Central memory CD4-positive, alpha-beta T cell (primary cell): ENCODE data around the gene PDCD6IP.
"Not testable (repeated sequence)": the region's sequence is repeated elsewhere in the genome, so short reads cannot be mapped to it uniquely, and the experiment has no call there.

Experiments
- DNase-seq: peaks from one replicate; pipeline ENCODE4 v3.0.0; 2022
- total RNA-seq, 3 experiments: gene quantifications; one replicate each; lab custom pipeline; 2026; lab: John Stamatoyannopoulos, UW

The PDCD6IP gene
- 126 to 200 (median 172) reads per million in 3 experiments for total RNA-seq

- DNase-seq, result peak; percentile 86
Observed at GRCh38 chr3:33798418-33799201, at the start of gene PDCD6IP. PDCD6IP (plus strand) TSS chr3:33798630; CDS start chr3:33798729, 99 bp downstream.

- no peak for DNase-seq
Observed at GRCh38 chr3:33749546-33750210, 48.8 kb upstream of the PDCD6IP start.

- no peak for DNase-seq
Observed at GRCh38 chr3:33750211-33750548, 48.2 kb upstream of the PDCD6IP start.

- DNase-seq, result no peak
Observed at GRCh38 chr3:33751336-33751735, 47.1 kb upstream of the PDCD6IP start.

- not testable (repeated sequence) for DNase-seq
Observed at GRCh38 chr3:33754391-33754790, 44.0 kb upstream of the PDCD6IP start.

- DNase-seq, result no peak
Observed at GRCh38 chr3:33758281-33758680, 40.1 kb upstream of the PDCD6IP start.

- DNase-seq, result no peak
Observed at GRCh38 chr3:33758864-33759263, 39.6 kb upstream of the PDCD6IP start.

GRCh38 chr3:33768578-33769330, 29.7 kb upstream of the PDCD6IP start:
- no peak for DNase-seq

- no peak for DNase-seq
Observed at GRCh38 chr3:33773637-33774036, 24.8 kb upstream of the PDCD6IP start.

GRCh38 chr3:33775363-33775762, 23.1 kb upstream of the PDCD6IP start:
- no peak for DNase-seq

GRCh38 chr3:33777996-33778395, 20.4 kb upstream of the PDCD6IP start:
- no peak for DNase-seq

GRCh38 chr3:33779751-33780150, 18.7 kb upstream of the PDCD6IP start:
- no peak for DNase-seq

- not testable (repeated sequence) for DNase-seq
Observed at GRCh38 chr3:33781413-33781812, 17.0 kb upstream of the PDCD6IP start.

GRCh38 chr3:33786565-33787327, 11.7 kb upstream of the PDCD6IP start:
- DNase-seq, result no peak

GRCh38 chr3:33787328-33788009, 11.0 kb upstream of the PDCD6IP start:
- DNase-seq, result peak; percentile 48

GRCh38 chr3:33789183-33789954, 9.1 kb upstream of the PDCD6IP start:
- no peak for DNase-seq

GRCh38 chr3:33790091-33790490, 8.3 kb upstream of the PDCD6IP start:
- no peak for DNase-seq

- no peak for DNase-seq
Observed at GRCh38 chr3:33791477-33792166, 6.8 kb upstream of the PDCD6IP start.

GRCh38 chr3:33792167-33792892, 6.1 kb upstream of the PDCD6IP start:
- no peak for DNase-seq

- DNase-seq, result no peak
Observed at GRCh38 chr3:33795131-33795530, 3.3 kb upstream of the PDCD6IP start.
